HG02938 (cell line): ENCODE measurements around the gene POLN.

ENCODE experiments used
- ATAC-seq: cut with Tn5 transposase; IDR thresholded peaks from one replicate; pipeline ENCODE4 v1.9.1; 2021; ENCODE audit warnings: mild to moderate bottlenecking, moderate library complexity; ENCODE audit not compliant: unreplicated experiment

The POLN gene

GRCh38 chr4:2252530-2253091 lies 10.7 kb upstream of the POLN start:
- no peak for ATAC-seq

GRCh38 chr4:2251795-2252529 lies 10.0 kb upstream of the POLN start:
- ATAC-seq: no peak

GRCh38 chr4:2251073-2251794 lies 9.3 kb upstream of the POLN start:
- no peak for ATAC-seq

- ATAC-seq: no peak
These were observed 8.6 kb upstream of the POLN start for GRCh38 chr4:2250357-2251072.

- no peak for ATAC-seq
These were observed 7.8 kb upstream of the POLN start for GRCh38 chr4:2249526-2250356.

- ATAC-seq: no peak
These were observed 6.9 kb upstream of the POLN start for GRCh38 chr4:2248821-2249261.

GRCh38 chr4:2248044-2248780 lies 6.3 kb upstream of the POLN start:
- no peak for ATAC-seq

- ATAC-seq: no peak
These were observed 5.5 kb upstream of the POLN start for GRCh38 chr4:2247128-2248043.

GRCh38 chr4:2246384-2247127 lies 4.6 kb upstream of the POLN start:
- ATAC-seq: no peak

- ATAC-seq: no peak
These were observed 3.9 kb upstream of the POLN start for GRCh38 chr4:2245787-2246275.

GRCh38 chr4:2245057-2245786 lies 3.3 kb upstream of the POLN start:
- ATAC-seq: no peak

- ATAC-seq: no peak
These were observed 1.9 kb upstream of the POLN start for GRCh38 chr4:2243681-2244380.

- ATAC-seq: no peak
These were observed 918 bp downstream of the POLN start for GRCh38 chr4:2241003-2241402.

- ATAC-seq: no peak
These were observed 4.8 kb downstream of the POLN start for GRCh38 chr4:2236944-2237666.

- ATAC-seq: no peak
These were observed 10.8 kb downstream of the POLN start for GRCh38 chr4:2231082-2231481.

GRCh38 chr4:2226261-2226660 lies 15.7 kb downstream of the POLN start:
- ATAC-seq: no peak
